Fibroblast of lung (primary cell): ENCODE results near the gene CHMP2A. TPM values are rescaled to one million over a fixed set of nuclear protein-coding genes. Genes with fewer than 3 reads are reported as not detected.
A peak's percentile ranks its signal among the peaks of the same experiment; 100 is the strongest.

ENCODE experiments used
- DNase-seq, 2 donors: peaks; one replicate each; pipeline versions ENCODE4 v3.0.0 to v3.0.0-alpha.2; 2010; ENCODE audit warnings: low read depth in 2 of 2
- H2AFZ ChIP-seq: 2 replicates; pipeline ENCODE4 v1.5.1; 2012; ENCODE audit warnings: low read length, control low read depth, inconsistent platforms
- H3K27ac ChIP-seq: 2 replicates; pipeline ENCODE4 v1.5.1; 2011; ENCODE audit warnings: low read length, control low read depth; ENCODE audit not compliant: insufficient read depth
- H3K27me3 ChIP-seq: 2 replicates; pipeline ENCODE4 v1.5.1; 2011; ENCODE audit warnings: mild to moderate bottlenecking, low read length; ENCODE audit not compliant: control insufficient read depth, insufficient read depth
- H3K36me3 ChIP-seq: 2 replicates; pipeline ENCODE4 v1.5.1; 2011; ENCODE audit warnings: low read length; ENCODE audit not compliant: control insufficient read depth, insufficient read depth
- H3K4me1 ChIP-seq: 2 replicates; pipeline ENCODE4 v1.5.1; 2011; ENCODE audit warnings: low read length; ENCODE audit not compliant: control insufficient read depth, insufficient read depth; ENCODE audit errors: extremely low read depth
- H3K4me2 ChIP-seq: 2 replicates; pipeline ENCODE4 v1.5.1; 2011; ENCODE audit warnings: low read length, control low read depth; ENCODE audit not compliant: insufficient read depth; ENCODE audit errors: extremely low read depth
- H3K4me3 ChIP-seq, 4 experiments: fragments of 200-600 bp in 1 of 4; sonication (generic) in 1 of 4; replicated peaks in 1 of 4; 2 replicates each; pipeline ENCODE4 v1.5.1; 2011 to 2016; ENCODE audit warnings: low read length in 4 of 4, low read depth in 3 of 4, mild to moderate bottlenecking in 3 of 4, control low read depth in 2 of 4, inconsistent platforms in 1 of 4, mixed read lengths in 1 of 4; ENCODE audit not compliant: insufficient read depth in 1 of 4; ENCODE audit errors: control extremely low read depth in 1 of 4
- H3K79me2 ChIP-seq: 2 replicates; pipeline ENCODE4 v1.5.1; 2012; ENCODE audit warnings: mild to moderate bottlenecking, low read length, inconsistent platforms; ENCODE audit not compliant: control insufficient read depth, insufficient read depth
- H3K9ac ChIP-seq: 2 replicates; pipeline ENCODE4 v1.5.1; 2011; ENCODE audit warnings: mild to moderate bottlenecking, low read length, control low read depth; ENCODE audit not compliant: insufficient read depth
- H3K9me3 ChIP-seq: 2 replicates; pipeline ENCODE4 v1.5.1; 2012; ENCODE audit warnings: low read depth, low read length; ENCODE audit not compliant: control insufficient read depth, insufficient read depth
- H4K20me1 ChIP-seq: 2 replicates; pipeline ENCODE4 v1.5.1; 2011; ENCODE audit warnings: low read length; ENCODE audit not compliant: control insufficient read depth, insufficient read depth; ENCODE audit errors: extremely low read depth
- CTCF ChIP-seq, 2 donors: IDR thresholded peaks in 1 of 2; conservative IDR thresholded peaks in 1 of 2; 1 replicate in 1 of 2; 2 replicates in 1 of 2; pipeline ENCODE4 v1.5.1; 2011 to 2012; ENCODE audit warnings: low read length in 2 of 2, control low read depth in 1 of 2, inconsistent platforms in 1 of 2, low read depth in 1 of 2, mild to moderate bottlenecking in 1 of 2
- EZH2 ChIP-seq: IDR thresholded peaks from 2 replicates; pipeline ENCODE4 v1.5.1; 2012; ENCODE audit warnings: low read length, control low read depth, mild to moderate bottlenecking; ENCODE audit errors: missing control alignments
- polyA plus RNA-seq, 2 donors: library from polyadenylated mRNA; depleted of rRNA in 1 of 2; stranded (reverse) in 1 of 2; unstranded in 1 of 2; fragments of >200 nt; gene quantifications; 2 replicates each; pipeline ENCODE4 v1.2.1, GENCODE V29; 2011 to 2012; ENCODE audit warnings: missing spikeins in 1 of 2
- total RNA-seq: library from RNA; depleted of rRNA; stranded (reverse); fragments of >200 nt; gene quantifications from 2 replicates; pipeline ENCODE4 v1.2.1, GENCODE V29; 2014

The CHMP2A gene
- total and polyA plus RNA-seq, 2 donors (not counting 1 experiment from before 2014, with no cell fraction given): 146 to 215 TPM

GRCh38 chr19:58584498-58585441, 29.9 kb upstream of the CHMP2A start:
- Histone ChIP-seq H3K4me3 (no peak overlapping the region), H4K20me1 (no peaks in the 10 kb centered on the region), H2AFZ (no peak overlapping the region), H3K4me1 (peaks cover 11% of the 10 kb centered on the region), H3K4me2 (no peak overlapping the region), H3K27me3 (no peaks in the 10 kb centered on the region), H3K79me2 (no peaks in the 10 kb centered on the region), H3K27ac (no peak overlapping the region), H3K36me3 (peaks cover 14% of the 10 kb centered on the region), H3K9me3 (no peaks in the 10 kb centered on the region), H3K9ac (no peak overlapping the region)
- no peak for DNase-seq
- TF ChIP-seq EZH2: no peak

- H3K27ac ChIP-seq: no peak overlapping the region
- DNase-seq: no peak
- H4K20me1 ChIP-seq: no peaks in the 10 kb centered on the region
- H3K9ac ChIP-seq: no peak overlapping the region
- H3K79me2 ChIP-seq: peaks cover 6% of the 10 kb centered on the region
- TF ChIP-seq CTCF (conservative IDR thresholded peaks at IDR 0.05 in 1 of 2, IDR thresholded peaks at IDR 0.05 in 1 of 2; ENCODE audit: low read depth in 1 of 2, low read length in 2 of 2): no peak
- TF ChIP-seq EZH2: no peak
- no peak overlapping the region for H3K4me3 ChIP-seq
- peaks cover 16% of the 10 kb centered on the region for H3K36me3 ChIP-seq
- H3K4me2 ChIP-seq: no peak overlapping the region
- H3K4me1 ChIP-seq: peaks cover 11% of the 10 kb centered on the region
- H3K9me3 ChIP-seq: no peaks in the 10 kb centered on the region
- H2AFZ ChIP-seq: no peak overlapping the region
- no peaks in the 10 kb centered on the region for H3K27me3 ChIP-seq
Observed at GRCh38 chr19:58582985-58583384, 28.1 kb upstream of the CHMP2A start.

GRCh38 chr19:58581227-58582141, 26.6 kb upstream of the CHMP2A start:
- TF ChIP-seq EZH2 (no peak), CTCF (conservative IDR thresholded peaks at IDR 0.05 in 1 of 2, IDR thresholded peaks at IDR 0.05 in 1 of 2; ENCODE audit: low read depth in 1 of 2, low read length in 2 of 2) (peak; percentile 89 to 99)
- Histone ChIP-seq H3K36me3 (peaks cover 16% of the 10 kb centered on the region), H2AFZ (no peak overlapping the region), H3K4me3 (no peak overlapping the region), H3K4me2 (no peak overlapping the region), H4K20me1 (no peaks in the 10 kb centered on the region), H3K79me2 (peaks cover 8% of the 10 kb centered on the region), H3K9me3 (no peaks in the 10 kb centered on the region), H3K27me3 (no peaks in the 10 kb centered on the region), H3K9ac (no peak overlapping the region), H3K27ac (no peak overlapping the region), H3K4me1 (peaks cover 11% of the 10 kb centered on the region)
- peak; percentile 70 to 90 for DNase-seq
